Kidney tubule cell (primary cell): ENCODE data around the gene ADAMTS13.
A peak's percentile ranks its signal among the peaks of the same experiment; 100 is the strongest.
"Not testable (repeated sequence)": the region's sequence is repeated elsewhere in the genome, so short reads cannot be mapped to it uniquely, and the experiment has no call there.

Experiments
- DNase-seq: peaks from one replicate; pipeline ENCODE4 v3.0.0-alpha.2; 2018; ENCODE audit warnings: low spot score

Gene ADAMTS13

DNA sequence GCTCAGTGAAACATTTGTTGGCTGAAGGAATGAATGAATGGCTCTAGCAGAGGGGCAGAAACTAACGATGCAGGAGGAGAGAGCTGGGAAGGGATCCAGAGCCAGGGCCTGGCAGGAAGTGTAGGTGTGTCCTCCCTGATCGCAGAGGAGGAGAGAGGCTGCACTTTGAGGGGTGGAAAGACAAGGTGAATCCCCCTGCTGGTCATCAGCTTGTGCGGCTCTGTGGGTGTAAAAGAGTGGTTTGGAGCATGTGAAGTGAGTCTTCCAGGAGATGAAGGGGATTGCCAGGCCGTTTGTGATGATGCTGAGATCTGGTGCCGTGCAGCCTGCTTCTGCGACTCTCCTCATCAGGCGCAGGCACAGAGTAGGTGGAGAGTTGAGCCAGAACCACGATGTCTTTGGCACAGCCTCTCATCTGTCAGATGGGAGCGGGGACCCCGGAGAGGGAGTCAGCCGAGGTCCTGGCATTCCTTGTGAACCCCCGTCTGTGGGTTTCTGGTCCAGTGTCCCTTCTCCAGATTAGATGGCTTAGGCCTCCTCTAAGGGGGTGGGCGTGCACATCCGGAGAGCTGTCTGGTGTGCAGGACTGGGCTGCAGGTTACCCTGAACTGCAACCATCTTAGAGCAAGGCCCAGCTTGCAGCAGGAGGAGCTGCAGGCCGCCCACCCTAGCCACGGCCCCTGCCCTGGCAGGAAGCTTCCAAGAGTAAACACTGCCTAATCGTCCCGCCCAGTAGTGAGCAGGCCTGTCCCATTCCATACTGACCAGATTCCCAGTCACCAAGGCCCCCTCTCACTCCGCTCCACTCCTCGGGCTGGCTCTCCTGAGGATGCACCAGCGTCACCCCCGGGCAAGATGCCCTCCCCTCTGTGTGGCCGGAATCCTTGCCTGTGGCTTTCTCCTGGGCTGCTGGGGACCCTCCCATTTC is at the start of gene ADAMTS13:
ADAMTS13 (plus strand) TSS at position 753 of the 928 bp plus-strand sequence; CDS start at position 830, 77 bp downstream.
- DNase-seq: peak; percentile 13

DNA sequence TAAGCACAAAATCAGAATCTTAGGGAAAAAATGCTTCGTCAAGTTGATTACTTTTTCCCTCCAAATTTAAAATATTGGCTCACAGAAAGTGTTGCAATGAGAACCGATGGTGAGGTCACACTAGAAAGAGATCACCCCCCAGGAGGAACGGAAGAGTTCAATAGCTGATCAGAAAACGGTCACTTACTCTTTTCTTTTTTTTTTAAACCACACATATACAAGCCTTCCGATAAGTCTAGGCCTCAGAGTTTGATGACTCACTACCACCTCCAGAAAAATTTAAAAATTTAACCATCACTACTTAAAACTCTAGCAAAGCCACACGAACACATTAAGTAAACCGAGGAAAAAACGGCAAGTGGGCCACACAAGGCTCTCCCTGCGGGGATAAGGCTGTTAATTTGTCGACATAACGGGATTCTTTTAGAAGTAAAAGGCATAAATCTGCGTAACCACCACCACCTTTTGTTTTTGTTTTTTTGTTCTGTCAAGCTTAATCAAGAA is 47.5 kb upstream of the ADAMTS13 start:
- peak; percentile 66 for DNase-seq

DNA sequence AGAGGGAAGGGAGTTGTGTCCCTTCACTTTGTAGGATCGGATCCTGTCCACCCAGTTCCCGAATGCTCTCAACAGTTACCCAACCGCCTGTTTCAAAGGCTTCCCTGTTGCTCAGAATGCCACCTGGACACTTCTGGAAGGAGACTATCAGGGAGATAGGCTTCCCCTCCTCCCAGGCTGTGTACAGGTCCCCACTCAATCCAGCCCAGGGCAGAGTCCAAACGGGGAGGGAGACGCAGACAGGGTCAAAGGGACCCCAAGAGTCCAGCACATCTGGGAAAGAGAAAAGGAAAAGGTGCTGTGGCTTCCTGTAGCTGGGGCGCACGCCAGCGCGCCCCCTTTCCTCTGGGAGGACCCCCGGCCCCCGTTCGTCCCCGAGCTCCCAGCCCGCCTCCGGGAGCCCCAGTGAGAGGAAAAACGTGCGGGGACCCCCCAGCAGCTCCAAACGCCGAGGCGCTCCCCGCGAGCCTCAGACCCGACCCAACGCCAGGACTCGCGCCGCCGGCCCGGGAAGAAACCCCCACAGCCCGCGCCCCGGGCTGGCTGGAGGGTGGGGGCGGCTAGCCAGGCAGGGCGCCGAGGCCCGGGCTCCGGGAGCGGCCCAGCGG is 46.9 kb upstream of the ADAMTS13 start:
- peak; percentile 48 for DNase-seq

DNA sequence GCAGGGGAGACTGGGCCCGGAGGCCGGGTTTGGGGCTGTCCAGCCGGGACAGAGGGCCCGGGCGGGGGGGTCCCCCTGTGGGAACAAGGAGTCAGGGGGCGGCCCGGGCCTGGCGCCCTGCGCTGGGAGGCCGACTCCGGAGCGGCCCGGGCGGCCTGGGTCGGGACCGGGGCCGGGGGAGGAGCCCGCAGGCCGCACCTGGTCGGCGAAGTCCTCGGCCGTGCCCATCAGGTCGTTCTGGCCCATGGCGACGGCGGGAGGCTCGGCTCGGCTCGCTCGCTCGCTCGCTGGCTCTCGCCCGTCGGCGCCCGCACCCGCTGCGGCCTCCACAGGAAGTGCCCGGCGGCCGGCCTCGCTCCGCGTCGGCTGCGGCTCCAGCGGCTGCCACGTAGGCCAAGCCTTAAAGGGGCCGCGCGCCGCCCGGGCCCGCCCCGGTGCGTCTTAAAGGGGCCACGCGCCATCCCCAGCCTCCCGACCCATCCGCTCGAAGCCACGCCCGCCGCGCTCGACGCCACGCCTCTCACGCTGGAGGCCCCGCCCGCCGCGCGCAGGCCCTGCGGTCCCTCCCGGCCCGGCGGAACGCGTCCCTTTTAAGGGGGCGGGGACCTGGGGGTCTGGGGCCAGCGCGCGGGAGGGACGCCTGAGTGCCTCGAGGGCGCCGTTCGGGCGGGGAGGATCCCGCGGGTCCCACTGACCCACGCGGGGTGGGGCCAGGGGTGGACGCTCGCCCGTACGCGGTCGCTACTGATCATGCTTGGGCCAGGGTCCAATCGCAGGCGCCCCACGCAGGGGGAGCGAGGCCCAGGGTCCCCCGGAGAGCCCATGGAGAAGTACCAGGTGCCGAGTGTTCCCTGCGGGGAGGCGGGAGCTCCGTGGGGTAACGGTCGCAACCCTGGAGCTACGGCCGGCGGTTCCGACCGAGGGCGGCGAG is 46.2 kb upstream of the ADAMTS13 start, which contains the start of the genes STKLD1 and SURF4:
STKLD1 (plus strand) TSS at position 643 of the 931 bp plus-strand sequence; CDS start at position 751, 108 bp downstream.
SURF4 (minus strand) TSS at position 337 of the 931 bp plus-strand sequence; CDS start at position 246, 91 bp downstream.
- peak; percentile 97 for DNase-seq

DNA sequence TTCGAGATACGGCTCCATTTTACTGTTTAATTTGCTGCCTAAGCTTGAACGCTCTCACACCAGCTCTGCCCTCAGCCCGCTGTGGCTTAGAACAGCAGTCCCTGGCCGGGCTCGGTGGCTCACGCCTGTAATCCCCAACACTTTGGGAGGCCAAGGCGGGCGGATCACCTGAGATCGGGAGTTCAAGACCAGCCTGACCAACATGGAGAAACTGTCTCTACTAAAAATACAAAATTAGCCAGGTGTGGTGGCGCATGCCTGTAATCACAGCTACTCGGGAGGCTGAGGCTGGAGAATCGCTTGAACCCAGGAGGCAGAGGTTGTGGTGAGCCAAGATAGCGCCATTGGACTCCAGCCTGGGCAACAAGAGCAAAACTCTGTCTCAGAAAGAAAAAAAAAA is 44.9 kb upstream of the ADAMTS13 start:
- DNase-seq: not testable (repeated sequence)

DNA sequence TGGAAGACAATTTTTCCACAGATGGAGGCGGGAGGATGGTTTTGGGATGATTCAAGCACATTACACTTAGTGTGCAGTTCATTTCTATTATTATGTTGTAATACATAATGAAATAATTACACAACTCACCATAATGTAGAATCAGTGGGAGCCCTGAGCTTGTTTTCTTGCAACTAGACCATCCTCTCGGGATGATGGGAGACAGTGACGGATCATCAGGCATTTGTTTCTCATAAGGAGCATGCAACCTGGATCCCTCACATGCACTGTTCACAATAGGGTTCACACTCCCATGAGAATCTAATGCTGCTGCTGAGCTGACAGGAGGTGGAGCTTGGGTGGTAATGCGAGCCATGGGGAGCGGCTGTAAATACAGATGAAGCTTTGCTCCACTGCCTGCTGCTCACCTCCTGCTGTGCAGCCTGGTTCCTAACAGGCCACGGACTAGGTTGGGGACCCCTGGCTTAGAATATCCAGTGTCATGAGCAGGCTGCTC is 44.4 kb upstream of the ADAMTS13 start:
- DNase-seq: no peak

DNA sequence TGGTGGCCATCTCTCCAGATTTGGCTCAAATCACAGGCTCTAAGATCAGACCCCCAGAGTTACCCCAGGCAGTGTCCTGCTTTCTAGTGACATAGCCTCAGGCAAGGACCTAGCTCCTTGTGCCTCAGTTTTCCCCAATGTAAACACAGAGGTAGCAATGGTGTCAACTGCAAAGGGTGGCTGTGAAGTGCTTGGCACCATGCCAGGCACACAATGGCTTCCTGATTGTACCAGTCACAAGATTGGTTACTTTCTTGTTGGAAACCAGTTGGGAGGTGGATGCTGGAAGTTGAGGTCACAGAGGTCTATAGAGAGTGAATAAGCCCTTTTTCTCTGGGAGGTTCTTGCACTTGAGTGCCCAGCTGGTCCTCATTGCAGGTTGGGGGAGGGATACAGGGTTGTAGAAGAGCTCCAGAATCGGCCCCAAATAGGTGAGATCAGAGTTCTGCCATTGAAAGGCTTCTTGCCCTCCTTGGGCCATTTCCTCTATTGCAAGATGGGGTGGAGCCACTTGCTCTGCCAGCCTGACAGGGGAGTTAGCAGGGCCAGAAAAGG is 43.7 kb upstream of the ADAMTS13 start:
- DNase-seq: no peak

DNA sequence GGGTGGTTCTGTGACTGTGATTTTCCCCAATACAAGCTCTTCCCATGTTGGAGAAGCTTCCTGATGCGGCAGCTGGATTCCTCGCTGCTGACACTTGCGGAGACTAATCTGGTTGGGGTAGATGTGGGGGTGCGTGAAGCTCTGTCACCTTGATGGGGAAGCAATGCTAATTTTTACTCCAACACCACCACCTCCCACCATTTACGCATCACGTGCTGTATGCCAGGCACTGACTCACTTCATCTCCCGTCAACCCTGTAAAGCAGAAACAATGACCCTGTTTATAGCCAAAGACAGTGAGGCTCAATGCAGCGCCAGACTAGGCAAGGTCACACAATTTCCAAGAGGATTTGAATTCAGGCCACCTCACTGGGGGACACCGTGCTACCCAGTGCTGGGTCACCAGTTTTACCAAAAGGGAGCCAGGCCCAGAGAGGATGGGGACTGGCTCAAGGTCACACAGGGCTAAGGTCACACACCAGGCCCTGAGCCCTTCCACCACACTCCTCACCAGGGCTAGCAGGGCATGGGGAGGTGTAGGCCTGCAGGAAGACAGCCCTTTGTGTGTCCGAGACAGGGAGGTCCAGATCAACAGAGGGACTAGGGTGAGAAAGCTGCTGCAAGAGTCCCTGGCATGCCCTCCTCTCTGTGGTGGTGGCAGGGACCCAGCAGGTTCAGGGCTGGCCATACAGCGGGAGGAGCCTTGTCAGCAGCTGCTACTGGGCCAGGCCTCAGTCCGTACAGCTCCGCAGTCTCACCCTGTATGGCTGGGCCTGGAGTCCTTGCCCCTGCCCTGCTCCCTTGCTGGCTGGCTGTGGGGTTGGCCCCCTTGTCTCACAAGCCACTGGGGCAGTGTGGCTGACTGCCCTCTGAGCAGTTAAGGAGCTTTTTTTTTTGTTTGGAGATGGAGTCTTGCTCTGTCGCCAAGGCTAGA is 42.7 kb upstream of the ADAMTS13 start:
- DNase-seq: no peak

DNA sequence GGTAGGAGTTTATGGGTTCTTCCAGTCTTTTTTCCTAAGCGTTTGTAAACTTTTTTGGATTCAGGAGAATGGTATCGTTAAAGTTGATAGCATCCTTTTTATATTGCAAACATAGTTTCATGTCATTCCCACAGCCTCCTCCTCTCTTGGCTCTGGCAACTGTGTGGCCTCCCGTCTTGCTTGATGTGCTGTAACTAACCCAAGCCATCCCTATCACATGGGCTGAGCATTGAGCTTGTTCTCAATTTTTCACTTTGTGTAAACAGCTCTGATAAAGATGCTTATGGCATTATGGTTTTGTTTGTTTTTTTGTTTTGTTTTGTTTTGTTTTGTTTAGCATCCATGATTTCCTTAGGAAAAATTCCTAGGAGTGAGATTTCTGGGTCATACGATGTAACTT is 41.4 kb upstream of the ADAMTS13 start:
- no peak for DNase-seq

DNA sequence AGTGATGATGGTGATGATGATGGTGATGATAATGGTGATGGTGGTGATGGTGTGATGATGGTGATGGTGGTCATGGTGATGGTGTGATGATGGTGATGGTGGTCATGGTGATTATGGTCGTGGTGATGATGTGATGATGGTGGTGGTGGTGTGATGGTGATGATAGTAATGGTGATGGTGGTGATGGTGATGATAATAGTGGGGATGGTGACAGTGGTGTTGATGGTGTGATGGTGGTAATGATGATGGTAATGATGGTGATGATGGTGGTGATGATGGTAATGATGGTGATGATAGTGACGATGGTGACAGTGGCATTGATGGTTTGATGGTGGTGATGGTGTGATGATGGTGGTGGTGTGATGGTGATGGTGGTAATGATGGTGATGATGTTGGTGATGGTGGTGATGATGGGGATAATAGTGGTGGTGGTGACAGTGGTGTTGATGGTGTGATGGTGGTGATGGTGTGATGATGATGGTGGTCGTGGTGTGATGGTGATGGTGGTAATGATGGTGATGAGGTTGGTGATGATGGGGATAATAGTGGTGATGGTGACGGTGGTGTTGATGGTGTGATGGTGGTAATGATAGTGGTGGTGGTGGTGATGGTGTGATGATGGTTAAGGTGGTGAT is 39.5 kb upstream of the ADAMTS13 start:
- no peak for DNase-seq

DNA sequence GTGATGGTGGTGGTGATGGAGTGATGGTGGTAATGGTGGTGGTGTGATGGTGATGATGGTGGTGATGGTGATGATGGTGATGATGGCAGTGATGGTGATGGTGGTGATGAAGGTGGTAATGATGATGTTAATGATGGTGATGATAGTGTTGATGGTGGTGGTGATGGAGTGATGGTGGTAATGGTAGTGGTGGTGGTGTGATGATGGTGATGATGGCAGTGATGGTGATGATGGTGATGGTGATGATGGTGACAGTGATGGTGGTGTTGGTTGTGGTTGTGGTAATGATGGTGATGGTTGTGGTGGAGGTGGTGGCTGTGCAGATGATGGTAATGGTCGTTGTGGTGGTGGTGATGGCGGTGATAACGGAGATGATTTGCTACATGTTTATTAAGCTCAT is 38.7 kb upstream of the ADAMTS13 start:
- no peak for DNase-seq

DNA sequence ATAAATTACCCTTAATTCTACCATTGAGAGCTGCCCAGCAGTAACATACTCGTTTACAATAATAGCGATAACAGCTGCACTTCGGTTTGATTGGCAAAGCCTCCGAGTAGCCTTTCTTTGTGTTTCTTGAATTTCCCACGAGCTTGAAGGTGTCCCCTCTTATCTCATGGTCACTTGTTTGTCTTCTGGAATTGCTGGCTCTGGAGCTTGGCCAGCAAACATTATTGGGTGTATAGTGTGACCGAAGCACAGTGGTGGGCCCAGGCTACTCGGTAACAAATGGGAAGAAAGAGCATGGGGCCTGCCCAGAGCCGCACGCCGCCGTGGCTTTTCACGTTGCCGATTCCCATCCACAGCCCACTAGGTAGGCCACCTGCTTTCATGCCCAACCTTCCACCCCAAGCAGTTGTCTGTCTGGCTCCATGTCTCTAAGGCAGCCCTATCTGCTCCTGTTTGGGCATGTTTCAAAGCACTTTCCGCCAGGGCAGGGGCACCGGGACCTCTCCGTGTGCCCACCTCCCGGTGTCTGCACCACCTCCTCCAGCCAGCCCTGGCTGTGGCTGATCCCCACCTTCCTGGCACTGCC is 37.3 kb upstream of the ADAMTS13 start:
- DNase-seq: no peak

DNA sequence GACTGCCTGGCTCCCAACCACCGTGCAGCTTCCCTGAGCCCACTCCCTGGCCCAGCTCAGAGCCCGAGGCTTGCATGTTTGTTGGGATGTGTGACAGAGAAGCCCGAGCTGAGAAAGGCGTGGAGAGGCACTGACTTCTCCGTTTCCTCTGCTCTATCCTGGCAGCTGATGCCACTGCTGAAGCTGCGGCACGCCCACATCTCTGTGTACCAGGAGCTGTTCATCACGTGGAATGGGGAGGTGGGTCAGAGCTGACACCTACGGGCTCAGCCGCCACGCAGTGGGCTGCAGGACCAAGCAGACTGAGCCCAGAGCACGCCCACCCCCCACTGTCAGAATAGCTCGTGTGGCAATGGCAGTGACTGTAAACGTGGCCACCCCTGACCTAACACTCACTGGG is 36.7 kb upstream of the ADAMTS13 start:
- no peak for DNase-seq

DNA sequence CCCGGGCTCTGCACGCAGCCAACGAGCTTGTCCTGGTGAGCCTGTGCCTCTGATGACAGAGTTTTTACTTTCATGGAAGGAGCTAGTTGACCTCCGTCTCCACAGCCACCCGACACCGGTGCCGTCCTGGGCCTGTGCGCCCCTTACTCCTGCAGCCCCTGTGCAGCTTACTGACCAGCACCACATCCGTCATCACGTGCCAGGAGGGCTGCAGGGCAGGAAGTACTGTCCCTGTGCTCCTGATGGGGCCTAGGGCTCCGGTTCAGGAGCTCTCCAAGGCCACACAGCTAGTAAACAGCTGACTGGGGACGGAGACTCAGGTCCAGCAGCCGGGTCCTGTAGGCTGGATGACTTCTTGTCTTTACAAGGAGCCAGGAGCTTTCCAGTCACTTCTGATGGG is 35.8 kb upstream of the ADAMTS13 start:
- DNase-seq: no peak

DNA sequence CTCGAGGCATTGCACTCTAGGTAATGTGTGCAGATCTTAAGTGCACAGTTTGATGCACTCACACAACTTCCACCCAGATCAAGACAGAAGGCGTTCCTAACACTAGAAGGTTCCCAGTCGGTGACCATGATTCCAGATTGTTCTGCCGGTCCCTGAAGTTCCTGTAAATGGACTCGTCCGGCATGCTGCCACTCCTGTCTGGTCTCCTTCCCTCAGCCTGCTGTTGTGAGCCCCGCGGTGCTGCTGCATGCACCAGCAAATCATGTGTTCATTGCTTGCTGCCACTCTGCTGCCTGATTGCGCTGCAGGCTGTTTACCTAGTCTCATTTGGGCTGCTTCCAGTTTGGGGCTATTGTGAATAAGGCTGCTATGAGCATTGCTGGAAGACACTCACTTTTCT is 34.5 kb upstream of the ADAMTS13 start:
- DNase-seq: no peak

DNA sequence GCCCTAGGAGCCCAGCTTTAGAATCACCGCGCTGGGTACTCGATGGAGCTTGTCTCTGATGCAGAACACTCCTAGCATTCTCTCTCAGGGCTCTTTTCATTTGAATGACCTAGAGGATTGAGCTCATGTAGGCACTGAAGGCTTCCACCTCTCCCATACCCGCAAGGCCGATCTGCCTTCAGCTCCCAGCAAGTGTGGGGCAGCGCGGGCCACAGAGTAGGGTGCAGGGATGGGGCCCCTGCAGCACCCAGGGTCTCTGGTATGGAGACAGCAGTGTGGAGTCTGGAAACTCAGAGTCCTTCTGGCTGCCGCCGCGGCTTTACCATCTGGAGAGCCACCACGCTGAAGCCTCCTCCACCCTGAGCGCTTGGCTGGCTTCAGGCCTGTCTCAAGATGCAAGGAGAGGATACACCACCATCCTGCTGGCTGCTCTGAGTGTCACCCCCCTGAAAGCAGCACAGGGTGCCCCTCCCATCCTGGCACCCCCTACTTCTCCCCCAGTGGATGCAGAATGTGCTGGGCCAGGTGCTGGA is 33.1 kb upstream of the ADAMTS13 start:
- DNase-seq: no peak

DNA sequence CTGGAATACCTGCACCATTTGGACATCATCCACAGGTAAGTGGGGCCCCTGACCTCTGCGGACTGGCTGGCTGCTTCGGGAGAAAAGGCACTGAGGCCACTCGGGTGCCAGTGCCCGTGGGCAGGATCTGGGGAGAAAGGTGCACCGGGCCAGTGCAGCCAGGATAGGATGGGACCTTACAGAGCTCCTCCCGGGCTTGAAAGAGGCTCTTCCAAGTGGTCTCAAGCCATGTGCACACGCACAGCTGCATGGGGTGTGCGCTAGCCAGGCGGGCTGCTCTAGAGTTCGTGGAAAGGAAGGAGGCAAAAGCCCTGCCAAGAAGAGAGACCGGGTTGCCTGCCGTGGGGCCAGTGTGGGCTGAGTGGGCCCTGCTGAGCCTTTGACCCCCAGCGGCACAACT is 32.6 kb upstream of the ADAMTS13 start:
- DNase-seq: no peak

DNA sequence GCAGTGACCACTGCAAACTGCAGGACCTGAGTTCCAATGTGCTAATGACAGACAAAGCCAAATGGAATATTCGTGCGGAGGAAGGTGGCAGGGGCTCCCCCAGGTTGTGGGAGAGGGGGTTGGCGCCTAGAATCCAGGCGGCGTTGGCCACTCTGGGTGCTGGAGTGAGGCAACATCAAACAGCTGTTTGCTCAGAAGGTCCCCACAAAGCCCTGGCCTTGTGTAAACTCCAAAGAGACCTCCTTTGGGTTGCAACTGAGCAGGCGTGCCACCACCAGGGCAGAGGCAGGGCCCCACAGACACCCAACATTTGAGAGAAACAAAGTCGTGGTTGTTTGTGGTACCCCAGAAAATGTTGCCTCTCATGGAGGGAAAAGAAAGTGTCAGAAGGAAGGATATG is 31.5 kb upstream of the ADAMTS13 start:
- DNase-seq: no peak

DNA sequence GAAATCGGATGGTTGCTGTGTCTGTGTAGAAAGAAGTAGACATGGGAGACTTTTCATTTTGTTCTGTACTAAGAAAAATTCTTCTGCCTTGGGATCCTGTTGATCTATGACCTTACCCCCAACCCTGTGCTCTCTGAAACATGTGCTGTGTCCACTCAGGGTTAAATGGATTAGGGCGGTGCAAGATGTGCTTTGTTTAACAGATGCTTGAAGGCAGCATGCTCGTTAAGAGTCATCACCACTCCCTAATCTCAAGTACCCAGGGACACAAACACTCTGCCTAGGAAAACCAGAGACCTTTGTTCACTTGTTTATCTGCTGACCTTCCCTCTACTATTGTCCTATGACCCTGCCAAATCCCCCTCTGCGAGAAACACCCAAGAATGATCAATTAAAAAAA is 30.7 kb upstream of the ADAMTS13 start:
- not testable (repeated sequence) for DNase-seq
